ENCODE results near the gene C5orf58.

The C5orf58 gene

DNA sequence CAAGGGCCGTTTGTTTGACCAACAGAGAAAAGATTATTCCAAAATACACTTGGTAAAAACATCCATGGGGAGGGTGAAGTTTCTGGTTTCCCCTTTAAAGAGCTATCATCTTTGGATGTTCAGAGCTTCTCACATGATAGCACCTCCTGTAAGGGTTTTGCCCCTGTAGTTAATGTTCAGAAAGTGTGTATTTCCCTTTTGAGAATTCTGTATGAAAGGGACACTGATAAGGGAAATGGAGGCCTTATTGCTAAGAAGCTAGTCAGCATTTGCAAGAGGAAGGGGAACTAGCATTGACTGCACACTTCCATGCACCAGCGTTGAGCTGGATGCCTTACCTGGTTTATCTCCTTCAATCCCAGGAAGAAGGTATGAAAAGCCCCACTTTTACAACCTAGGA is 31.5 kb upstream of the C5orf58 start:
- H4K20me1 ChIP-seq (ENCODE audit: insufficient read depth, low read length, poor library complexity, severe bottlenecking), result no peaks in the 10 kb centered on the region
- no peak overlapping the region for H3K4me2 ChIP-seq (ENCODE audit: low read depth, low read length, poor library complexity, severe bottlenecking)
- H3K9me3 ChIP-seq (ENCODE audit: insufficient read depth, low read depth, low read length), result no peaks in the 10 kb centered on the region
- no peaks in the 10 kb centered on the region for H3K27me3 ChIP-seq (ENCODE audit: insufficient read depth, low read length, poor library complexity, severe bottlenecking)
- TF ChIP-seq, protein P1, sequence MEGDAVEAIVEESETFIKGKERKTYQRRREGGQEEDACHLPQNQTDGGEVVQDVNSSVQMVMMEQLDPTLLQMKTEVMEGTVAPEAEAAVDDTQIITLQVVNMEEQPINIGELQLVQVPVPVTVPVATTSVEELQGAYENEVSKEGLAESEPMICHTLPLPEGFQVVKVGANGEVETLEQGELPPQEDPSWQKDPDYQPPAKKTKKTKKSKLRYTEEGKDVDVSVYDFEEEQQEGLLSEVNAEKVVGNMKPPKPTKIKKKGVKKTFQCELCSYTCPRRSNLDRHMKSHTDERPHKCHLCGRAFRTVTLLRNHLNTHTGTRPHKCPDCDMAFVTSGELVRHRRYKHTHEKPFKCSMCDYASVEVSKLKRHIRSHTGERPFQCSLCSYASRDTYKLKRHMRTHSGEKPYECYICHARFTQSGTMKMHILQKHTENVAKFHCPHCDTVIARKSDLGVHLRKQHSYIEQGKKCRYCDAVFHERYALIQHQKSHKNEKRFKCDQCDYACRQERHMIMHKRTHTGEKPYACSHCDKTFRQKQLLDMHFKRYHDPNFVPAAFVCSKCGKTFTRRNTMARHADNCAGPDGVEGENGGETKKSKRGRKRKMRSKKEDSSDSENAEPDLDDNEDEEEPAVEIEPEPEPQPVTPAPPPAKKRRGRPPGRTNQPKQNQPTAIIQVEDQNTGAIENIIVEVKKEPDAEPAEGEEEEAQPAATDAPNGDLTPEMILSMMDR (conservative IDR thresholded peaks at IDR 0.05; ENCODE audit: low read length), result no peak
- no peak for TF ChIP-seq EZH2phosphoT487 (IDR thresholded peaks at IDR 0.05; ENCODE audit: borderline replicate concordance)
- H3F3A ChIP-seq (ENCODE audit: low read depth), result no peaks in the 10 kb centered on the region
- no peak overlapping the region for H2AFZ ChIP-seq (ENCODE audit: low read length)
- H3K4me1 ChIP-seq (ENCODE audit: insufficient read depth, low read length, poor library complexity, severe bottlenecking), result no peaks in the 10 kb centered on the region
- H3K79me2 ChIP-seq (ENCODE audit: insufficient read depth, low read length), result no peaks in the 10 kb centered on the region
- H3K9ac ChIP-seq (ENCODE audit: low read depth, low read length, poor library complexity, severe bottlenecking), result no peak overlapping the region
- H3K9me2 ChIP-seq (replicated peaks; ENCODE audit: low read depth, low read length), result no peaks in the 10 kb centered on the region
- no peak overlapping the region for H3K4me3 ChIP-seq (ENCODE audit: low read length, poor library complexity, severe bottlenecking)
- no peaks in the 10 kb centered on the region for H3K36me3 ChIP-seq (ENCODE audit: insufficient read depth, low read length)

DNA sequence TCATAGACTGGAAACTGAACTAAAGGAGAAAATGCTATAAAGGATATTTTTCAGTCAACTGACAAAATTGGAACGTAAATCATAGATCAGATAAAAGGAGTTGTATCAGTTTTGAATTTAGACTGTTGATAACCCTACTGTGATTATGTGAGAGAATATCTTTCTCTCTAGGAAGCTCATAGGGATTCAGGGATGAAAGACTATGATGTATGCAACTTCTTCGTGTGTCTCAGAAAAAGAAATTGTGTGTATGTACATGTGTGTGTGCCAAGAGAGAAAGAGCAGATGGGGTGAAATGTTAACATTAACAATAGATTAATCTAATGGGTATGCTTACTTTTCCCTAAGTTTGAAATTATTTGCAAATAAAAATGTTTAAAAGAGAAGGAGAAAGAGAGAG is 30.7 kb upstream of the C5orf58 start:
- TF ChIP-seq, protein P1 (conservative IDR thresholded peaks at IDR 0.05; ENCODE audit: low read length), result no peak
- TF ChIP-seq EZH2phosphoT487 (IDR thresholded peaks at IDR 0.05; ENCODE audit: borderline replicate concordance), result no peak

DNA sequence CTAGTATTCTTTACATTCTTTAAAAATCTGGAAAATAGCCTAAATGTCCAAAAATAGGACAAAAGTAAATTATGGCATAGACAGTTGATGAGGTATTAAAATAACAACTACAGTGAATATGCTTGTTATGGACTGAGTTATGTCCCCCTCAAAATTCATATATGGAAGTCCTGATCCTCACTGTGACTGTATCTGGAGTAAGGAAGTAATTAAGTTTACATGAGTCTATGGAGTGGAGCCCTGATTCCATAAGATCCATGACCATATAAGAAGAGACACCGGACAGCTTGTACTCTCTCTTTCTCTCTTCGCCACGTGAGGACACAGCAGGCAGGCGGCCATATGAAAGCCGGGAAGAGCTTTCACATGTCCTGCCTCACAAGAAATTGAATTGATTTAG is 28.6 kb upstream of the C5orf58 start:
- Histone ChIP-seq H3K4me2 (ENCODE audit: low read depth, low read length, poor library complexity, severe bottlenecking) (no peak overlapping the region), H3K9me2 (replicated peaks; ENCODE audit: low read depth, low read length) (no peaks in the 10 kb centered on the region), H3K4me3 (ENCODE audit: low read length, poor library complexity, severe bottlenecking) (no peak overlapping the region), H3K9ac (ENCODE audit: low read depth, low read length, poor library complexity, severe bottlenecking) (no peak overlapping the region), H3K9me3 (ENCODE audit: insufficient read depth, low read depth, low read length) (no peaks in the 10 kb centered on the region), H3K4me1 (ENCODE audit: insufficient read depth, low read length, poor library complexity, severe bottlenecking) (no peaks in the 10 kb centered on the region), H3K79me2 (ENCODE audit: insufficient read depth, low read length) (no peaks in the 10 kb centered on the region), H2AFZ (ENCODE audit: low read length) (no peak overlapping the region), H4K20me1 (ENCODE audit: insufficient read depth, low read length, poor library complexity, severe bottlenecking) (no peaks in the 10 kb centered on the region), H3F3A (ENCODE audit: low read depth) (no peaks in the 10 kb centered on the region), H3K27me3 (ENCODE audit: insufficient read depth, low read length, poor library complexity, severe bottlenecking) (no peaks in the 10 kb centered on the region), H3K36me3 (ENCODE audit: insufficient read depth, low read length) (no peaks in the 10 kb centered on the region)
- TF ChIP-seq, protein P1 (conservative IDR thresholded peaks at IDR 0.05; ENCODE audit: low read length), result no peak
- no peak for TF ChIP-seq EZH2phosphoT487 (IDR thresholded peaks at IDR 0.05; ENCODE audit: borderline replicate concordance)

More for the DNA sequence above, 30.7 kb upstream of the C5orf58 start:
- Histone ChIP-seq H3K79me2 (ENCODE audit: insufficient read depth, low read length) (no peaks in the 10 kb centered on the region), H3K36me3 (ENCODE audit: insufficient read depth, low read length) (no peaks in the 10 kb centered on the region), H3K4me3 (ENCODE audit: low read length, poor library complexity, severe bottlenecking) (no peak overlapping the region), H3K9ac (ENCODE audit: low read depth, low read length, poor library complexity, severe bottlenecking) (no peak overlapping the region), H3K9me3 (ENCODE audit: insufficient read depth, low read depth, low read length) (no peaks in the 10 kb centered on the region), H3K9me2 (replicated peaks; ENCODE audit: low read depth, low read length) (no peaks in the 10 kb centered on the region), H3K27me3 (ENCODE audit: insufficient read depth, low read length, poor library complexity, severe bottlenecking) (no peaks in the 10 kb centered on the region), H4K20me1 (ENCODE audit: insufficient read depth, low read length, poor library complexity, severe bottlenecking) (no peaks in the 10 kb centered on the region), H3K4me1 (ENCODE audit: insufficient read depth, low read length, poor library complexity, severe bottlenecking) (no peaks in the 10 kb centered on the region), H3F3A (ENCODE audit: low read depth) (no peaks in the 10 kb centered on the region), H3K4me2 (ENCODE audit: low read depth, low read length, poor library complexity, severe bottlenecking) (no peak overlapping the region), H2AFZ (ENCODE audit: low read length) (no peak overlapping the region)

All from Loucy (cell line).